ENCODE measurements around the gene PCDH15. TPM values are rescaled to one million over a fixed set of nuclear protein-coding genes. Genes with fewer than 3 reads are reported as not detected.
A peak's percentile ranks its signal among the peaks of the same experiment; 100 is the strongest.

PCDH15 gene
- total and polyA plus RNA-seq, 9 of the 15 experiments (the other 6 are each of a cell fraction or from before 2014, with no cell fraction given) = not detected

GRCh38 chr10:54314430-54314829, 486.6 kb downstream of the PCDH15 start (continued):
- TF ChIP-seq ZBTB40 (IDR thresholded peaks at IDR 0.05) (no peak), ZBTB40 (CRISPR knock-in tag; IDR thresholded peaks at IDR 0.05) (no peak), MGA (IDR thresholded peaks at IDR 0.05) (no peak), NFYB (IDR thresholded peaks at IDR 0.05; ENCODE audit: extremely low read depth, insufficient read length) (no peak)
- TF ChIP-seq, protein P1, sequence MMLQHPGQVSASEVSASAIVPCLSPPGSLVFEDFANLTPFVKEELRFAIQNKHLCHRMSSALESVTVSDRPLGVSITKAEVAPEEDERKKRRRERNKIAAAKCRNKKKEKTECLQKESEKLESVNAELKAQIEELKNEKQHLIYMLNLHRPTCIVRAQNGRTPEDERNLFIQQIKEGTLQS (IDR thresholded peaks at IDR 0.05) = peak; percentile 19; the same call in 1 of the 2 replicates
- TF ChIP-seq, protein P1 (CRISPR knock-in tag; conservative IDR thresholded peaks at IDR 0.05) = no peak

All from K562 (cell line).